ENCODE measurements around the gene MRTFA. TPM values are rescaled to one million over a fixed set of nuclear protein-coding genes. Genes with fewer than 3 reads are reported as not detected.
"Not testable (repeated sequence)": the region's sequence is repeated elsewhere in the genome, so short reads cannot be mapped to it uniquely, and the experiment has no call there.

MRTFA gene
- total RNA-seq, 1 donor from 2014 or later: 19.2 TPM

- DNase-seq: no peak
- peaks cover 58% of the 10 kb centered on the region for H3K4me1 ChIP-seq
- intact Hi-C loops (cut with micrococcal nuclease): no loop called here
These were observed 100.9 kb downstream of the MRTFA start for GRCh38 chr22:40535642-40536041.

GRCh38 chr22:40535189-40535512 lies 101.4 kb downstream of the MRTFA start:
- TF ChIP-seq CTCF (IDR thresholded peaks at IDR 0.05; ENCODE audit: borderline replicate concordance): no peak
- H3K27ac ChIP-seq (replicated peaks): peak overlapping the region; percentile 52
- peaks cover 63% of the 10 kb centered on the region for H3K4me1 ChIP-seq
- no peaks in the 10 kb centered on the region for H3K27me3 ChIP-seq (ENCODE audit: low read depth)
- H3K36me3 ChIP-seq: no peaks in the 10 kb centered on the region
- no peaks in the 10 kb centered on the region for H3K9me3 ChIP-seq (replicated peaks)
- no peak for DNase-seq
- intact Hi-C loops (cut with micrococcal nuclease): no loop called here
- H3K4me3 ChIP-seq: no peak overlapping the region

More at GRCh38 chr22:40535642-40536041, 100.9 kb downstream of the MRTFA start:
- no peak for TF ChIP-seq CTCF (IDR thresholded peaks at IDR 0.05; ENCODE audit: borderline replicate concordance)
- Histone ChIP-seq H3K27me3 (ENCODE audit: low read depth) (no peaks in the 10 kb centered on the region), H3K4me3 (no peak overlapping the region), H3K9me3 (replicated peaks) (no peaks in the 10 kb centered on the region), H3K27ac (replicated peaks) (peak overlapping the region; percentile 52), H3K36me3 (no peaks in the 10 kb centered on the region)

- Histone ChIP-seq H3K4me3 (peak overlapping the region; percentile 54), H3K27me3 (ENCODE audit: low read depth) (no peaks in the 10 kb centered on the region), H3K36me3 (no peaks in the 10 kb centered on the region), H3K27ac (replicated peaks) (peak overlapping the region; percentile 52), H3K4me1 (peaks cover 64% of the 10 kb centered on the region), H3K9me3 (replicated peaks) (no peaks in the 10 kb centered on the region)
- TF ChIP-seq CTCF (IDR thresholded peaks at IDR 0.05; ENCODE audit: borderline replicate concordance): no peak
- no peak for DNase-seq
- intact Hi-C loops (cut with micrococcal nuclease): no loop called here
These were observed 101.9 kb downstream of the MRTFA start for GRCh38 chr22:40534379-40535188.

GRCh38 chr22:40533712-40534378 lies 102.7 kb downstream of the MRTFA start:
- Histone ChIP-seq H3K36me3 (no peaks in the 10 kb centered on the region), H3K4me1 (peaks cover 59% of the 10 kb centered on the region), H3K27ac (replicated peaks) (peak overlapping the region; percentile 52), H3K4me3 (peak overlapping the region; percentile 54), H3K27me3 (ENCODE audit: low read depth) (no peaks in the 10 kb centered on the region), H3K9me3 (replicated peaks) (no peaks in the 10 kb centered on the region)
- intact Hi-C loops (cut with micrococcal nuclease): no loop called here
- DNase-seq: no peak
- no peak for TF ChIP-seq CTCF (IDR thresholded peaks at IDR 0.05; ENCODE audit: borderline replicate concordance)

GRCh38 chr22:40531951-40532900 lies 104.3 kb downstream of the MRTFA start:
- peak overlapping the region; percentile 54 for H3K4me3 ChIP-seq
- peak overlapping the region; percentile 52 for H3K27ac ChIP-seq (replicated peaks)
- peaks cover 54% of the 10 kb centered on the region for H3K4me1 ChIP-seq
- H3K27me3 ChIP-seq (ENCODE audit: low read depth): no peaks in the 10 kb centered on the region
- no peak for DNase-seq
- intact Hi-C loops (cut with micrococcal nuclease): no loop called here
- no peak for TF ChIP-seq CTCF (IDR thresholded peaks at IDR 0.05; ENCODE audit: borderline replicate concordance)
- no peaks in the 10 kb centered on the region for H3K36me3 ChIP-seq
- no peaks in the 10 kb centered on the region for H3K9me3 ChIP-seq (replicated peaks)

GRCh38 chr22:40530391-40530790 lies 106.1 kb downstream of the MRTFA start:
- H3K4me3 ChIP-seq; H3K9me3 ChIP-seq (replicated peaks); H3K27ac ChIP-seq (replicated peaks); H3K36me3 ChIP-seq; intact Hi-C loops (cut with micrococcal nuclease); DNase-seq; H3K27me3 ChIP-seq (ENCODE audit: low read depth): not testable (repeated sequence)
- H3K4me1 ChIP-seq: peaks cover 51% of the 10 kb centered on the region

Data from left ventricle myocardium inferior (tissue), 1 donor.